ENCODE results near the gene HOXA7.

HOXA7 gene

GRCh38 chr7:27156508-27156898 lies at the start of gene HOXA7:
Gene HOXA7, minus strand, starts transcription at chr7:27156675. Its CDS starts 130 bp downstream, at chr7:27156545.
- DNase-seq (ENCODE audit: low read depth) = peak; percentile 37
- no peak for TF ChIP-seq POLR2A (IDR thresholded peaks at IDR 0.05; ENCODE audit: extremely low read depth, insufficient read length)
- peak within 1 kb of the TSS; percentile 45 for H3K4me3 ChIP-seq (ENCODE audit: low read depth, low read length)

DNA sequence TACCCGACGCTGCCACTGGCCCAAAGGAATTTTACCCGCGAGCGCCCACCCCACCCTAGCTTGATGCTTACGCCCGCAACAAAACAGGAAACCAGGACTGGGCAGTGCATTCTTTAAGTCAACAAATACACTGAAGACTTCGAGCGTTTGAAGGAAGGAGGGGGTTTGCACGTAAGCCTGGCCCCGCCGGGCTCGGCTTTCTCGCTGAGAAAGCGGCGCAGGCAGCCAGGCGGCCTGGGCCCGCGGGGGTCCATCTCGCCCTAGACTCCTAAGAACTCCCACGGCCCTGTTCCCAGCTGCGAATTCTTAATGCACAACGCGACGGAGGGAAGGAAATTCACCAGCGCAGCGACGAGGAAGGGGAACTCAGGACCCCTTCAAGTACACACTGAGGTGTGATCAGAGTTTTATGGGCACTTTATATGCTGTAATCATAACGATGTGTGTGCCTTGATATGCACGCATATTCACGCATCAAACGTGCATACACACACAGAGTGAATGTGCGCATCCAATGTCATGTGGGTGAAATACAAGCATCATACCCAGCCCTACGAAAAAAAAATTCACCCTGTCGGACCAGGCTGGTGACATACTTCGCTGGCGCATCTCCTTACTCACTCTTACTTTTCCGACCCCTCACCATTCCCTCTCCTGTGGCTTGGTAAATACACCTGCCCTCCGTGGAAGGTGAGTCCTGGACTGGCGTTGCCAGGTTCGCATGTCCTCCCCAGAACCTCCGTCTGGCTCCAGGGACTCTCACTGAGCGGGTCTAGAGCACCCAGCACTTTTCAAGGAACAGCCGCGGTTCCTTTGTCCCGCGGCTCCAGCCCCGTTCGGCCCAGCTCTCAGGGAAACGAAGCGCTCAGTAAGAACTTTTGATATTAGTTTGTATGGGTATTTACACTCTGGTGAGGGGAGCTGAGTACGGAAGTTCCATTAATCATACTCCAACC lies 49.1 kb upstream of the HOXA7 start:
- DNase-seq (ENCODE audit: low read depth) = no peak
- TF ChIP-seq CTCF (IDR thresholded peaks at IDR 0.05; ENCODE audit: low read depth, low read length) = no peak
- TF ChIP-seq, protein P1, sequence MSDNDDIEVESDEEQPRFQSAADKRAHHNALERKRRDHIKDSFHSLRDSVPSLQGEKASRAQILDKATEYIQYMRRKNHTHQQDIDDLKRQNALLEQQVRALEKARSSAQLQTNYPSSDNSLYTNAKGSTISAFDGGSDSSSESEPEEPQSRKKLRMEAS (IDR thresholded peaks at IDR 0.05; ENCODE audit: low read depth, low read length) = no peak
- no peak for TF ChIP-seq MYC (IDR thresholded peaks at IDR 0.05; ENCODE audit: low read depth, low read length)
- no peak for TF ChIP-seq POLR2A (IDR thresholded peaks at IDR 0.05; ENCODE audit: extremely low read depth, insufficient read length)
- H3K4me3 ChIP-seq (ENCODE audit: low read depth, low read length) = no peak overlapping the region

- no peak for DNase-seq (ENCODE audit: low read depth)
- H3K4me3 ChIP-seq (ENCODE audit: low read depth, low read length) = no peak overlapping the region
- TF ChIP-seq MYC (IDR thresholded peaks at IDR 0.05; ENCODE audit: low read depth, low read length) = no peak
- TF ChIP-seq, protein P1 (IDR thresholded peaks at IDR 0.05; ENCODE audit: low read depth, low read length) = no peak
- no peak for TF ChIP-seq POLR2A (IDR thresholded peaks at IDR 0.05; ENCODE audit: extremely low read depth, insufficient read length)
- no peak for TF ChIP-seq CTCF (IDR thresholded peaks at IDR 0.05; ENCODE audit: low read depth, low read length)
Measured at GRCh38 chr7:27204851-27205322, 48.4 kb upstream of the HOXA7 start.

- H3K4me3 ChIP-seq (ENCODE audit: low read depth, low read length) = no peak overlapping the region
- no peak for TF ChIP-seq MYC (IDR thresholded peaks at IDR 0.05; ENCODE audit: low read depth, low read length)
- TF ChIP-seq, protein P1 (IDR thresholded peaks at IDR 0.05; ENCODE audit: low read depth, low read length) = no peak
- TF ChIP-seq CTCF (IDR thresholded peaks at IDR 0.05; ENCODE audit: low read depth, low read length) = no peak
- DNase-seq (ENCODE audit: low read depth) = no peak
Measured at GRCh38 chr7:27203964-27204594, 47.6 kb upstream of the HOXA7 start.

DNA sequence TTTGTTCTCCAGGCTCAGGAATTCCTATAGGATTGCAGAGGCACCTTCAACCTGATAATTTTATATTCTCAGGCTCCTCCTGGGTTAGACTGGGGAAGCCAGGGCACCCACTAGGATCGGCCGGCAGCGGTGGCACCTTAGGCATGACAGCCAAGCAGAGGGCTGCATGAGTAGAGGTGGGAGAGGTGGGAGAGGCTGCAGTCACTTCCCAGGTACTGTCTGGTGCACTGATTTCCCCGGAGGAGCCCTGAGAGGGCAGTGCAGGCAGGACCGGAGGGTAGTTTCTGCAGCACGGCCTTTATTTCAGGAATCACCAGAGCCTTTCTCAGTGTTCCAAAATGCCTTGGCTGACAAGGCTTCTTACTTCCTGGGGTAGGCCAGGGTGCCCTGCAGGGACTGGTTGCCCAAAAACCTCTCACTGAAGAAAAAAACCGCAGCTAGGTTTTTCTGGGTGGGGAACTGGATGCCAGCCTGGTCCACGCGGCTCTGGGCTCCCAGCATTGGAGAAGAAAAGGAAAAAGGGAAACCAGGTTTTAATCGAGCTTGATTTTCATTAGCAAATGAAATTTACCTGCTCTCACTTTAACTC lies 47.0 kb upstream of the HOXA7 start:
- no peak for DNase-seq (ENCODE audit: low read depth)
- H3K4me3 ChIP-seq (ENCODE audit: low read depth, low read length) = no peak overlapping the region
- TF ChIP-seq, protein P1 (IDR thresholded peaks at IDR 0.05; ENCODE audit: low read depth, low read length) = no peak
- no peak for TF ChIP-seq CTCF (IDR thresholded peaks at IDR 0.05; ENCODE audit: low read depth, low read length)
- TF ChIP-seq MYC (IDR thresholded peaks at IDR 0.05; ENCODE audit: low read depth, low read length) = no peak
- no peak for TF ChIP-seq POLR2A (IDR thresholded peaks at IDR 0.05; ENCODE audit: extremely low read depth, insufficient read length)

DNA sequence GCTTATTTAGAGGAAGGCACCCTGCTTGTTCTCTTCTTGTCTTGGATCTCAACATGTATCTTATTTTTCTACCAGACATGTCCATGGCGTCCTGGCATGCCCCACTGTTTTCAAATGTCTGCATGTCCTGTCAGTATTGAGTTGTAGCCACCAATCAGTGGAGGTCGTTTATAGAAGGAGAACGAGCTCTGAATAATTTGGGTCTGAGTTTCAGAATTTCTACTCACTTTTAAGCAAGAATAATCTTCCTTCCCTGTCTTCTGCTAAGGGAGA lies 46.3 kb upstream of the HOXA7 start:
- peak; percentile 26 for DNase-seq (ENCODE audit: low read depth)
- peak overlapping the region; percentile 88 for H3K4me3 ChIP-seq (ENCODE audit: low read depth, low read length)
- TF ChIP-seq MYC (IDR thresholded peaks at IDR 0.05; ENCODE audit: low read depth, low read length) (no peak), POLR2A (IDR thresholded peaks at IDR 0.05; ENCODE audit: extremely low read depth, insufficient read length) (no peak), CTCF (IDR thresholded peaks at IDR 0.05; ENCODE audit: low read depth, low read length) (no peak)
- TF ChIP-seq, protein P1 (IDR thresholded peaks at IDR 0.05; ENCODE audit: low read depth, low read length) = no peak

Data from NB4 (cell line).